ENCODE data around the gene CD96.
"Not testable (repeated sequence)": the region's sequence is repeated elsewhere in the genome, so short reads cannot be mapped to it uniquely, and the experiment has no call there.

CD96 gene

DNA sequence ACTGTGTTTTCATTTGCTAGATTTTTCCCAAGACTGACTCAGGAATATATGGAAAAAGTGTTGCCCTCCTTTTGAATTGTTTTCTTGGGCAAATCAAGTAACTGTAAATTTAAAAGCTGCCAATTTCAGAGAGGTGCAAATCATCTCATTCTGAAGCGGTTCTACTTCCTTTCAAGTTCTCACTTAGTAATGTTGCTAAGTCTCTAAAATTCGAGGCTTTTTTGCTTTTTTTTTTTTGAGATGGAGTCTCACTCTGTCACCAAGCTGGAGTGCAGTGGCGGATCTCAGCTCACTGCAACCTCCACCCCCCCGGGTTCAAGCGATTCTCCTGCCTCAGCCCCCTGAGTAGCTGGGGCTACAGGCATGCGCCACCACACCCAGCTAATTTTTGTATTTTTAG is 130.5 kb downstream of the CD96 start:
- not testable (repeated sequence) for FAIRE-seq

DNA sequence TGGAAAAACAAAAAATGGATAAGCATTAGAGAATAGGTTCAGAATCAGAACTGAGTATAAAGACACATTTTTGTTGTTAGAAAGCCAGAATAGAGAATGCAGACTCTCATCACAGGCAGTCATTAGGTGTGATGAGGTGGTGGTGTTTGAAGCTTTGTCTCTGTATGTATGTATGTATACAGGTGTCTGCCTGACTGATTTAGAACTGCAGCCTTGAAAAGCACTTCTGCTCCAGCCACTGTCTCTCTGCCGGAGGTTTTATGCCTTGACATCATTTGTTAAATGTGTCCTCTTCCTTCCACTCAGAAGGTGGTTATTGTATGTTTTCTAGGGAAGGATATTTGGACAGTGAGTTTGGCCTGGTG is 133.8 kb downstream of the CD96 start:
- DNase-seq (ENCODE audit: low spot score), result no peak
- no peak for FAIRE-seq

More for the DNA sequence above, 130.5 kb downstream of the CD96 start:
- DNase-seq (ENCODE audit: low spot score), result not testable (repeated sequence)

DNA sequence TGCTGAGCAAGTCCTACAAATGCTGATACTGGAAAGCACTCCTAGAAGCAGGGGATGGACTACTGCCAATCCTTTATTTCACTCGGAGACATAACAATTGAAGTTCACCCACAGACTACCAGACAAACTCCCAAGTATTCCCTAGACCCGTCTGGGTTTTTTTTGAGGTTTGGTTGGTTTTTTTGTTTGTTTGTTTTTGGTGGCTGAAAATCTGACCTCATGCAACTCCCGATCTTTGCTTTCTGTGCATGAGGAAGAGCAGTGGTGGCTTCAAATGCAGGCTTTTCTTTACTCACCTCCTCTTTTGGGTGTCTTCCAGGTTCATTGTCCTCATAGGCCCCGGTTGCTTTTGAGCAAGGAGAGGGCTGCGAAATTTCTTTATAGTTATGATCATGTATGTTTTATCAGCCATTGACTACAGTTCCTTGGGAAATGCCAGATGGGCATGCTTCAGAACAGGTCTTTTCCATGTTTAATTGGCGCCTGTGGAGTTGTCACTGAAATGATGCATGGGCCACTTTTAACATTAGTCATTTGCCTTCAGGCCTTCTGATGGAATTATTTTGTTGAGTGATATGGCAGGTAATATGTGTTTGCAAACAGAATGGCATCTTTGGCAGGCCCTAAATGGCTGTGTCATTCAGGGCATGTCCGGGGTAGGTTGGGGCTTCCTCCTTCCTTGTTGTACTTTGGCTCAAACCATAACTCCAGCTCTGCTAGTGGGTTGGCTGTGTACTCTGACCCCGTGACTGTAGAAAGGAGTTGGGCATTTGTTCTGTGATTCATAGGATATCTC is 134.4 kb downstream of the CD96 start:
- DNase-seq (ENCODE audit: low spot score), result no peak
- peak; percentile 74 for FAIRE-seq

DNA sequence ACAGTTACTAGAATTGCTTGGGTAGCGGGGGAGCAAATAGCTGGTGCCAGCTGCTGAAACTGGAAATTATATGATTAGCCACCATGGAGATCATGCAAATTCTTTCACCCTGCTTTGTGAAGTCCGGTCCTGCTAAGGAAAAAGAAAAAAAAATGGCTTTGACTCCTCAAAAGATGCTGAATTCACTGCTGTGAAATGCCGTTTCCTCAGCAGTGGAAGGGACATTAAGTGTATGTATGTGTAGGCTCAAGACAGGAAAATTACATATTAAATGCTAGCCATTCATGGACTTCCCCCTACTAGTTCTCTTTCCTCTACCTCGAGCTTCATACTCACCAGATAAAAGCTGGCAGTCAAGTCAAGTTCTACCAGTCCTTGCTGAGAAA is 135.0 kb downstream of the CD96 start:
- DNase-seq (ENCODE audit: low spot score) (no peak), FAIRE-seq (no peak)

DNA sequence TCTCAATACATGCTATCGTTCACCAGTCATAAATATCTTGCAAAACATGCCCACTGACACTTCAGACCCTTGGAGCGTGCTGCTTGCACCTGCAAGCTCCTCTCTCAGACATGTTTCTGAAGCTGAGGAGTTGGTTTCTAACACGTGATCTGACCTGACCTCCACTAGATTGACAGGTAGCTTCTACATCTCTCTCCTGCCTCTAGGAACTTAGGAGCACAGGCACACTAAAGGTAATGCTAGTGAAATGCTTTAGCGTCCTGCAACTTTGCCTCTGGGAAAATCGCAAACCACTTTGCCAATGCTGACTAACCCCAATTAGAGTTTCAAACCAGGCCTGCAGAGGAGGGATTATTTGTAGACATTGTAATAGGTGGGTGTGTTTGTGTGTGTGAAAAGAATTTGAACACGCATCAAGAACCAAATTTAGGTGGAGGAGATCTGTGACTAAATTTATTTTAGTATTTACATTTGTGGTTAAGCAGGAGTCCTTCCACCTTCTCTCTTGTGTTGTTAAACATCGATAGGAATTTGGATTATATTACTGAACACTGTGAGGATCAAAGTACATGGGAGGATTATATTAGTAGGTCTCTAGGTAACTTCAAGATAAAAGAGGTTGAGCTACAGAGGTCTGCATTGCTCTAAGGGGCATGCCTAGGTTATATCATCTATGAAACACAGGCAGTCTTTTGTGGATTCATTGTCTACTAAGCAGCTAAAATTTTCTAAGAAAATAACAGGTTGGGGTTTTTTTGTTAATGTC is 139.8 kb downstream of the CD96 start:
- FAIRE-seq (no peak), DNase-seq (ENCODE audit: low spot score) (no peak)

DNA sequence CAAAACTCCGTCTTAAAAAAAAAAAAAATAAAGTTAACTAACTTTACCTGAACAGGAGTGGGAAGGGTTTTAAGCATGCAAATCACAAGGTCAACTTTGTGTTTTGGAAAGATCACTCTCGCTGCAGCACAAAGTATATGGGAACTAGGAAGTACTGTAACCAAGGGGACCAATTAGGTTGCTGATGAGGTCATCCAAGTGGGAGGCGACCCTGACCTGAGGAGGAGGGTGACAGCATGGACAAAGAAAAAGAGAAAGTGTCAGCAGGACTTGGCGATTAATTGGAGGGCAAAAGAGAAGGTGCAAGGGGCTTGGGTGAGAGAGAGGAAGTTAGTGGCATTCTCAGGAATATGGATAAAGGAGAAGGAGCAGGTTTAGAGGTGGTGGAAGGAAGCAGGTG is 142.6 kb downstream of the CD96 start:
- FAIRE-seq, result no peak
- no peak for DNase-seq (ENCODE audit: low spot score)

DNA sequence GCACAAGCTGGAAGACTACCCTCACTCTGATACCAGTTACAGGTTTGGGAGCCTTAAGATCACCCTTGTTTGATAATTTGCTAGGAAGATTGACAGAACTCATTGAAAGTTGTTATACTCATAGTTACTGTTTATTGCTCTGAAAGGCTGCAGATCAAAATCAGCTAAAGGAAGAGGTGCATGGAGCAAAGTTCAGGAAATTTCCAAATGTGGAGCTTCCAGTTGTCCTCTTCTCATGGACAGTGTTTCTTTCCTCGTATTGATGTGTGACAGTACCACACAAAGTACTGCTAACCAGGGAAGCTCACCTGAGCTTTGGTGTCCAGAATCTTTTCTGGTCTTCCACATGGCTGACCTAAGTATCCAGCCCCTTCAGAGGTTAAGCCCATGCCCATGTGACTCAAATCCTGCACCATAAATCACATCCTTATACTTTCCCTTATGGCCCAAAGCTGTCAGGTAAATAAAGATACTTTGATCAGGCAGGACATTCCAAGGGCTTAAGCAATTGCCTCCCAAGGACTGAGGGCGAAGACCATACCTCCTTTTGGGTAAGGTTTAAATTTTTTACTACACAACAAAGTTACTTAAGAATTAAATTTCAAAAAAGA is 146.3 kb downstream of the CD96 start:
- DNase-seq (ENCODE audit: low spot score), result no peak
- FAIRE-seq, result no peak

DNA sequence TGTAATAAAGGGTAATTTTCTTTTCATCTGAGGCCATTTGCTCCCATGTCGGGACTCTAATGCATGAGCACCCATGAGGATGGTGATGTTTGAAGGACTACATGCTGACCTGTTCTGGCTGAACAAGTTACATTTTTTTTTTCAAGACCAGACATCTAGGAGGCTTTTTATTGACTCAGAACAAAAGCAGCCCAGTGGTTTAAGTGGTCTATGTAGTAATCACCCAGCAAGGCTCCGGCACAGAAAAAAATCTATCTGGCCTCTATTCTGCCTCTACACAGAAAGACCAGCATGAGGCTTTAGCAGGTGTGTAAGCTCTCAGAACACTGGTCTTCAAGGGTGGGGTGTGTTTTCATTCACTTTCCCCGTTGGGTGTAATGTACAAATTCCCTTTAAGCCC is 148.2 kb downstream of the CD96 start:
- no peak for FAIRE-seq
- peak; percentile 46 for DNase-seq (ENCODE audit: low spot score)

DNA sequence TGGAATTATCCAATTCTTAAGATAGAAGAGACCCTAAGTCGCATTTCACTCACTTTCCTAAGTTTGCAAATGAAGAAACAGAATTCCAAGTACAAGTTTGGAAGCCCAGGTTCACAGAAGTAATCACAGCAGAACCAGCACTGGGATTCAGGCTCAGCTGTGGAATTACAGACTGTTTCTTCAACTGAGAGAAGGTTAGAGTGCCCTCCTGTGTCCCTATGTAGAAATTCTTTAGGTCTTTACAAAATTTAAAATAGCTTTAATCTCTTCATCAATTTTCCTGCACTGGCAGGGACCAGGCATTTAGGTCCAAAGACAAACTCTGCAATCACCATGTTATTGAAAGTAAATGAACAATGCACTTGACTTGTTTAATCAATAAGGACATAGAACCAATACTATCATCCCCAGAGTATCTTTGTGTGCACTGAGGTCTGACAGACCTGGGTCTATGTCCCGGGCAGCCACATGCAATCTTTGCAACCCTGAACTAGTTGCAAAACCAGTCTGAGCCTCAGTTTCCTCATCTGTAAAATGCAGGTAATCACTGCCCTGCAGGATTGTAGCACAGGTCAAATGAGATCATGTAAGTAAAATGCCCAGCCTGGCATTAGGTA is 149.4 kb downstream of the CD96 start:
- peak; percentile 54 for DNase-seq (ENCODE audit: low spot score)
- no peak for FAIRE-seq

DNA sequence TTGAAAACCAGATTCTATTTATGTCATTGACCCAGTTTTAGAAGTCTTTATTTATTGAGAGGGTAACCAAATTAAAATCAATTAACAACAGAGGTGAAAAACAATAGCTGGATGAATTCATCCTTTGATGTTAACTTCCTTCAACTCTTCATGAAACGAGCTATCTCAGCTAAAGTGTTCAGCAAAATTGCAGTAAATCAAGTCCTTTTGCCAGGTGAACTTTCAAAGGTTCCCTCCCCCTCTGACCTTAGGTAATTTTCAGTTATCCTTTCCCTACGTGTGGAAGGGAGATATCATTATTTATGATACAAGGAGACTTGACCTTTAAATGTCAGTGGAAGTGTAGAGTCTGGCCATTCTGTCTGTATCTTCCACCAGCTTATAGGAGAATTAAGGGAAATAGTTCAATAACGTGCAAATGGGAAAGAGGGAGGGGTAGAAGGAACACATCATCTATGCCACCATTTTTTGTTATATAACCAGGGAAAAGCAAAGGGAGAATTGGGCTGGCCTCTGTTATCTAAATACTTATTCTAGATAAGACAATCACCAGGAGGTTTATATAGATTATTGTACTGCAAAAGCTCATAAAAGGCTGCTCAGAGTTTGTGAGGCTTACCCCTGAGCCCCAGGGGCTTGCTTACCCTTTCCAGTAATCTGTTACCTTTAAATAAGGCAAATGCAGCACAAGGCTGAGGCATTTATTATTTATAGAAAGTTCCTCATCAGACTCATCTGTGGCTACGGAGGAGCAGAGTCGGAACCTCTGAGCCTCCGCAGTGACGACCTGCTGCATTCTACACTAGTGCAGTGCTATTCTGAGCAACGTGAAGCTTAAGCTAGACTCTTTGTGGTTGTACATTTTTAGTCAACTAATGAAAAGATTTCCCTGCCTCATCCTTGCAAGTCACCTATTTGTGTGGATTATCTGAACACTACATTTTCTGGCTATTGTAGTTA is 150.9 kb downstream of the CD96 start:
- no peak for FAIRE-seq
- no peak for DNase-seq (ENCODE audit: low spot score)

DNA sequence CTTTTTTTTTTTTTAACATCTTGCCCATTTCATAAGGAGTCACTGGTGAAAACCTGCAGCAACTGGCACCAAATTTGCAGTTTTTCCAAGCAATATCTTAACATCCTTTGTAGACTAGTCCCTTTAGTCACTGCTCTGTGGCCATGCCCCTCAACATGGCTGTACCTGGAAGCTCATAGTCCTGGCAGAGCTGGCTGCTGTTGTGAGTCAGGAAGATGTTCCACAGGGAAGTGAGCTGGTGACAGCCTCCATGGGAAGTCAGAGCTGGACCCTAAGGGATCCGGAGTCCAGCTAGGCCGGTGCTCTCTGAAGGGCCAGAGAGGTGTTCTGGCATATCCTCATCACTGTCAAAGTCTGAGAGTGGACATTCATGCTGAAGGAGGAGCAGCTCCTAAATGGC is 152.5 kb downstream of the CD96 start:
- FAIRE-seq (no peak), DNase-seq (ENCODE audit: low spot score) (no peak)

DNA sequence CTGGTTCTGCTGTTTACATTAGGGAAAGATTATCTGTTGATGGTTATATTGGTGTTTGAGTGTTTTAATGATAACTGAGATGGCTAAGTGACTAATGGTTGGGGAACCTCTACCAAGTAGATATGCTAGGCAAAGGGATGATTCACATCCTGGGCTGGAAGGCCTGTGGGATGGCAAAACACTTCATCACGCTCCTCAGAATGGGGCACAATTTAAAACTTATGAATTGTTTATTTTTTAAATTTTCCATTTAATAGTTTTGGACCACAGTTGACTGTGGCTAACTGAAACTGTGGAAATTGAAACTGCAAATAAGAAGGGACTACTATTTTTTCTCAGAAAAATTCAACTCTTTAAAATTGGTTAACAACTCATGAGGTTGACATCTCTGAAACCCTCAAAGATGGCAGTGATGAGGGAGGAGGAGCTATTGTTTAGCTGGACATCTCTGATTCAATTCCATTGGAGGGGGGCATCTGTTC is 153.7 kb downstream of the CD96 start:
- peak; percentile 63 for DNase-seq (ENCODE audit: low spot score)
- FAIRE-seq, result peak; percentile 65

DNA sequence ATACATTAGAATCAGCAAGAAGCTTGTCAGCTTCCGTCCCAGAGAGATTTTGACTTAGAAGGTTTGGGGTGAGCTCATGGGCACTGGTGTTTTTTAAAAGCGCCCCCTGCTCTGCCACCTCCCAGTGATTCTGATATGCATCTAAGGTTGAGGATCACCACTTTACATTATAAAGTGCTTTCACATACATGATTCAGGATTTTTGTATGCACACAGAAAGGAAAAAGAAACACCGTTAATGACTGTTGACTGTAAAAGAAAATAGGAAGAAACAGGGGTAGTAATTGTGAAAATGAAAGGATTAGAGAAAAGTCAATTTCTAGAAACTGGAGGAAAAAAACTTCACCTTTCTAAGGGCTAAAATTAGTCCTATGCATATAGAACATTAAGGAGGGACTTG is 158.1 kb downstream of the CD96 start:
- DNase-seq (ENCODE audit: low spot score) (no peak), FAIRE-seq (no peak)

DNA sequence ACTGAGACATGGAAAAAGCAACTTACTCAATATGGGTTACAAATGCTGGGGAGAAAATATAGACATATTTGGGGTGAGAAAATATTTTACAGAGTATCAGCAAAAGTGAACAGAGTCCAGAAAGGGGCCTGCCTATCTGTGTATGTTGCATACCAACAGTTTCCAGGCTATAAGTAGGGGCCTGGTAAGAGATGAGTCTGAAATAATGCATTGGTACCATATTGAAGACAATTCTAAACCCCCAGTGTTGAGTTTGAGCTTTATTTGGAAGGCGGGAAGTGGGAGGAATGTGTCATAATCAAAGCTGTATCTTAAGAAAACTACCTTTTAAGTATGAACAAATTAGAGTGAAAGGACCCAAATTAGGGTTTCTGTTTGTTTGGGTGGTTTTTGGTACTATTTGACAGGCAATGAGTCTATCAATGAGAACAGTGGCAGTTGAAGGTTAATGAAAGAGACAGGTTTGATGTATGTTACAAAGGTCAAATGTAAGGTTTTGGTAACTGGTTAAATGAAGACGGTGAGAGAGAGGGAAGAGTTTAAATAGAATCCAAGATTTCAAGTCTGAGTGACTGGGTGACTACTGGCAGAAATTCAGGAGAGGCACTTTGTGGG is 159.4 kb downstream of the CD96 start:
- DNase-seq (ENCODE audit: low spot score) (no peak), FAIRE-seq (no peak)

All from urothelium cell line (cell line).